ENCODE measurements around the gene BUB1B.

- no peak for TF ChIP-seq CTCF (IDR thresholded peaks at IDR 0.05; ENCODE audit: poor library complexity, severe bottlenecking)
- no peak for TF ChIP-seq SMC3 (conservative IDR thresholded peaks at IDR 0.05; ENCODE audit: poor library complexity)
- TF ChIP-seq MXI1 (conservative IDR thresholded peaks at IDR 0.05; ENCODE audit: poor library complexity, severe bottlenecking), result no peak
- no peak for TF ChIP-seq POLR2AphosphoS5 (IDR thresholded peaks at IDR 0.05)
- TF ChIP-seq EZH2 (IDR thresholded peaks at IDR 0.05; ENCODE audit: borderline replicate concordance, insufficient read depth, low read length, poor library complexity, severe bottlenecking), result no peak
These were observed 74.5 kb downstream of the BUB1B start for GRCh38 chr15:40235201-40235885.
